IPS-11a (cell line): Measurements from ENCODE around the gene POU2AF1.

ENCODE experiments used
- H3K4me3 ChIP-seq: one replicate; pipeline ENCODE4 v1.5.1; 2013; ENCODE audit warnings: low read depth, low read length, control low read depth

Gene POU2AF1

GRCh38 chr11:111348147-111348546 lies 30.9 kb downstream of the POU2AF1 start:
- H3K4me3 ChIP-seq = no peak overlapping the region

GRCh38 chr11:111347723-111348115 lies 31.4 kb downstream of the POU2AF1 start:
- H3K4me3 ChIP-seq = no peak overlapping the region

- H3K4me3 ChIP-seq = no peak overlapping the region
Measured at GRCh38 chr11:111347002-111347722, 31.9 kb downstream of the POU2AF1 start.

- no peak overlapping the region for H3K4me3 ChIP-seq
Measured at GRCh38 chr11:111344032-111344431, 35.0 kb downstream of the POU2AF1 start.

GRCh38 chr11:111342329-111342728 lies 36.7 kb downstream of the POU2AF1 start:
- no peak overlapping the region for H3K4me3 ChIP-seq

GRCh38 chr11:111339758-111340388 lies 39.2 kb downstream of the POU2AF1 start:
- no peak overlapping the region for H3K4me3 ChIP-seq

GRCh38 chr11:111336582-111337256 lies 42.4 kb downstream of the POU2AF1 start:
- no peak overlapping the region for H3K4me3 ChIP-seq

GRCh38 chr11:111336062-111336461 lies 43.0 kb downstream of the POU2AF1 start:
- H3K4me3 ChIP-seq = no peak overlapping the region

GRCh38 chr11:111335549-111335948 lies 43.5 kb downstream of the POU2AF1 start:
- H3K4me3 ChIP-seq = no peak overlapping the region

GRCh38 chr11:111334532-111335502 lies 44.3 kb downstream of the POU2AF1 start:
- H3K4me3 ChIP-seq = no peak overlapping the region

- no peak overlapping the region for H3K4me3 ChIP-seq
Measured at GRCh38 chr11:111331711-111332479, 47.2 kb downstream of the POU2AF1 start.

- H3K4me3 ChIP-seq = no peak overlapping the region
Measured at GRCh38 chr11:111330234-111330893, 48.7 kb downstream of the POU2AF1 start.

- H3K4me3 ChIP-seq = no peak overlapping the region
Measured at GRCh38 chr11:111329306-111330204, 49.5 kb downstream of the POU2AF1 start.

- no peak overlapping the region for H3K4me3 ChIP-seq
Measured at GRCh38 chr11:111327908-111328624, 51.0 kb downstream of the POU2AF1 start.

GRCh38 chr11:111326824-111327223 lies 52.3 kb downstream of the POU2AF1 start:
- H3K4me3 ChIP-seq = no peak overlapping the region

- no peak overlapping the region for H3K4me3 ChIP-seq
Measured at GRCh38 chr11:111325259-111325658, 53.8 kb downstream of the POU2AF1 start.

- H3K4me3 ChIP-seq = no peak overlapping the region
Measured at GRCh38 chr11:111324277-111324720, 54.8 kb downstream of the POU2AF1 start.

- no peak overlapping the region for H3K4me3 ChIP-seq
Measured at GRCh38 chr11:111322534-111322933, 56.5 kb downstream of the POU2AF1 start.
